Smooth muscle cell (in vitro differentiated cells): ENCODE data around the gene SSMEM1. TPM values are rescaled to one million over a fixed set of nuclear protein-coding genes. Genes with fewer than 3 reads are reported as not detected.

ENCODE experiments used
- DNase-seq: peaks from one replicate; lab custom pipeline; 2025; ENCODE audit not compliant: unreplicated experiment; lab: John Stamatoyannopoulos, UW
- H2AFZ ChIP-seq: fragments of 200-600 bp; sonication (generic); 2 replicates; pipeline ENCODE4 v1.6.0; 2016; ENCODE audit warnings: antibody characterized with exemption, low read depth, mild to moderate bottlenecking
- H3F3A ChIP-seq: fragments of 200-600 bp; sonication (generic); 2 replicates; pipeline ENCODE4 v1.6.0; 2017; ENCODE audit warnings: antibody characterized with exemption, low read depth
- H3K27ac ChIP-seq: fragments of 200-600 bp; sonication (generic); 2 replicates; pipeline ENCODE4 v1.5.1; 2016; ENCODE audit warnings: low read depth, mild to moderate bottlenecking
- H3K27me3 ChIP-seq: fragments of 200-600 bp; sonication (generic); 2 replicates; pipeline ENCODE4 v1.6.1; 2016; ENCODE audit warnings: low read depth, mild to moderate bottlenecking
- H3K36me3 ChIP-seq: fragments of 200-600 bp; sonication (generic); 2 replicates; pipeline ENCODE4 v1.5.1; 2016; ENCODE audit warnings: low read depth
- H3K4me1 ChIP-seq: fragments of 200-600 bp; sonication (generic); 2 replicates; pipeline ENCODE4 v1.5.1; 2016; ENCODE audit warnings: low read depth
- H3K4me2 ChIP-seq: fragments of 200-600 bp; sonication (generic); 2 replicates; pipeline ENCODE4 v1.6.0; 2016; ENCODE audit warnings: mild to moderate bottlenecking
- H3K4me3 ChIP-seq: fragments of 200-600 bp; sonication (generic); 2 replicates; pipeline ENCODE4 v1.5.1; 2016; ENCODE audit warnings: mild to moderate bottlenecking
- H3K79me2 ChIP-seq: fragments of 200-600 bp; sonication (generic); 2 replicates; pipeline ENCODE4 v1.6.0; 2016; ENCODE audit warnings: low read depth, mild to moderate bottlenecking
- H3K9ac ChIP-seq: fragments of 200-600 bp; sonication (generic); 2 replicates; pipeline ENCODE4 v1.6.0; 2016; ENCODE audit warnings: low read depth
- H3K9me3 ChIP-seq: fragments of 200-600 bp; sonication (generic); replicated peaks from 2 replicates; pipeline ENCODE4 v1.5.1; 2016; ENCODE audit warnings: low read depth
- H4K20me1 ChIP-seq: fragments of 200-600 bp; sonication (generic); 2 replicates; pipeline ENCODE4 v1.6.0; 2016; ENCODE audit warnings: low read depth
- CTCF ChIP-seq: fragments of 200-600 bp; sonication (generic); IDR thresholded peaks from 2 replicates; pipeline ENCODE4 v1.5.1; 2017; ENCODE audit warnings: borderline replicate concordance, mild to moderate bottlenecking, antibody characterized with exemption; ENCODE audit not compliant: insufficient read depth, poor library complexity, severe bottlenecking
- WGBS: methylation state at CpG from one replicate; pipeline ENCODE4 v1.1.7; 2016; ENCODE audit warnings: low lambda C conversion rate; 5-methylcytosine and 5-hydroxymethylcytosine counted together
- polyA plus RNA-seq: library from polyadenylated mRNA; unstranded; fragments of >200 nt; fragmentation: Nextera tagmentation; extraction: Ambion mirVana; gene quantifications from 2 replicates; pipeline ENCODE4 v1.2.1, GENCODE V29; 2016
- total RNA-seq: library from RNA; depleted of rRNA; stranded (reverse); fragments of >200 nt; gene quantifications from 2 replicates; pipeline ENCODE4 v1.2.3, GENCODE V29; 2014

Gene SSMEM1
- total and polyA plus RNA-seq, 2 experiments from 2014 or later: not detected

- no peaks in the 10 kb centered on the region for H3K27me3 ChIP-seq
- peaks cover 19% of the 10 kb centered on the region for H3K36me3 ChIP-seq
- H2AFZ ChIP-seq: no peak overlapping the region
- 63% methylated on average over 2 of the region's 2 CpGs for WGBS
- no peaks in the 10 kb centered on the region for H3K4me1 ChIP-seq
- no peak overlapping the region for H3K9ac ChIP-seq
- no peak overlapping the region for H3K4me2 ChIP-seq
- H3F3A ChIP-seq: no peaks in the 10 kb centered on the region
- H4K20me1 ChIP-seq: no peaks in the 10 kb centered on the region
- H3K4me3 ChIP-seq: no peak overlapping the region
- TF ChIP-seq CTCF: no peak
- no peaks in the 10 kb centered on the region for H3K9me3 ChIP-seq
- H3K79me2 ChIP-seq: peaks cover 8% of the 10 kb centered on the region
- no peak for DNase-seq
- H3K27ac ChIP-seq: no peak overlapping the region
These were observed 11.2 kb upstream of the SSMEM1 start for GRCh38 chr7:130196476-130196875.

GRCh38 chr7:130197094-130197493, 10.6 kb upstream of the SSMEM1 start:
- Histone ChIP-seq H3K36me3 (peaks cover 24% of the 10 kb centered on the region), H3K4me1 (no peaks in the 10 kb centered on the region), H3K27ac (no peak overlapping the region), H3K79me2 (peaks cover 8% of the 10 kb centered on the region), H2AFZ (no peak overlapping the region), H3K4me3 (no peak overlapping the region), H3F3A (no peaks in the 10 kb centered on the region), H4K20me1 (no peaks in the 10 kb centered on the region), H3K4me2 (no peak overlapping the region), H3K27me3 (no peaks in the 10 kb centered on the region), H3K9me3 (no peaks in the 10 kb centered on the region), H3K9ac (no peak overlapping the region)
- WGBS: 82% methylated on average over 2 of the region's 2 CpGs
- no peak for DNase-seq
- TF ChIP-seq CTCF: no peak

GRCh38 chr7:130201796-130202195, 5.9 kb upstream of the SSMEM1 start:
- H3K27ac ChIP-seq: no peak overlapping the region
- peaks cover 16% of the 10 kb centered on the region for H3K79me2 ChIP-seq
- no peak overlapping the region for H3K4me2 ChIP-seq
- H4K20me1 ChIP-seq: no peaks in the 10 kb centered on the region
- H3K36me3 ChIP-seq: peaks cover 16% of the 10 kb centered on the region
- no peak for DNase-seq
- H3F3A ChIP-seq: no peaks in the 10 kb centered on the region
- peaks cover 8% of the 10 kb centered on the region for H3K4me1 ChIP-seq
- H3K9ac ChIP-seq: no peak overlapping the region
- TF ChIP-seq CTCF: no peak
- 97% methylated on average over 7 of the region's 7 CpGs for WGBS
- no peaks in the 10 kb centered on the region for H3K9me3 ChIP-seq
- no peak overlapping the region for H2AFZ ChIP-seq
- H3K4me3 ChIP-seq: no peak overlapping the region
- H3K27me3 ChIP-seq: no peaks in the 10 kb centered on the region
